Lower leg skin (tissue), 3 donors: ENCODE data around the gene TIMM44.

ENCODE experiments used
- POLR2A ChIP-seq, 2 donors: fragments of 450-650 bp; IDR thresholded peaks; one replicate each; pipeline ENCODE4 v1.6.1; 2016 to 2017; ENCODE audit warnings: antibody characterized with exemption in 2 of 2, mild to moderate bottlenecking in 1 of 2, moderate library complexity in 1 of 2
- TF ChIP-seq, protein P1 (sequence below), 3 donors: fragments of 450-650 bp; IDR thresholded peaks; one replicate each; pipeline ENCODE4 v1.5.1; 2016; ENCODE audit warnings: antibody characterized with exemption in 3 of 3, mild to moderate bottlenecking in 3 of 3, moderate library complexity in 2 of 3

- TF ChIP-seq, protein P1, sequence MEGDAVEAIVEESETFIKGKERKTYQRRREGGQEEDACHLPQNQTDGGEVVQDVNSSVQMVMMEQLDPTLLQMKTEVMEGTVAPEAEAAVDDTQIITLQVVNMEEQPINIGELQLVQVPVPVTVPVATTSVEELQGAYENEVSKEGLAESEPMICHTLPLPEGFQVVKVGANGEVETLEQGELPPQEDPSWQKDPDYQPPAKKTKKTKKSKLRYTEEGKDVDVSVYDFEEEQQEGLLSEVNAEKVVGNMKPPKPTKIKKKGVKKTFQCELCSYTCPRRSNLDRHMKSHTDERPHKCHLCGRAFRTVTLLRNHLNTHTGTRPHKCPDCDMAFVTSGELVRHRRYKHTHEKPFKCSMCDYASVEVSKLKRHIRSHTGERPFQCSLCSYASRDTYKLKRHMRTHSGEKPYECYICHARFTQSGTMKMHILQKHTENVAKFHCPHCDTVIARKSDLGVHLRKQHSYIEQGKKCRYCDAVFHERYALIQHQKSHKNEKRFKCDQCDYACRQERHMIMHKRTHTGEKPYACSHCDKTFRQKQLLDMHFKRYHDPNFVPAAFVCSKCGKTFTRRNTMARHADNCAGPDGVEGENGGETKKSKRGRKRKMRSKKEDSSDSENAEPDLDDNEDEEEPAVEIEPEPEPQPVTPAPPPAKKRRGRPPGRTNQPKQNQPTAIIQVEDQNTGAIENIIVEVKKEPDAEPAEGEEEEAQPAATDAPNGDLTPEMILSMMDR (IDR thresholded peaks at IDR 0.05): no peak
- no peak for TF ChIP-seq POLR2A (IDR thresholded peaks at IDR 0.05)
Measured at GRCh38 chr19:7992575-7992974, 49.1 kb upstream of the TIMM44 start.
